GM23338 (cell line): Measurements from ENCODE around the gene CEACAM8. TPM values are rescaled to one million over a fixed set of nuclear protein-coding genes. Genes with fewer than 3 reads are reported as not detected.

Experiments
- ATAC-seq: fragments of 200-7000 bp; cut with Tn5 transposase; 3 replicates; pipeline ENCODE4 v1.9.1; 2020
- DNase-seq: peaks from one replicate; pipeline ENCODE4 v3.0.0-alpha.2; 2015; ENCODE audit warnings: low spot score
- H2AFZ ChIP-seq: fragments of 200-600 bp; sonication (generic); 2 replicates; pipeline ENCODE4 v1.8.0; 2016; ENCODE audit warnings: antibody characterized with exemption, mild to moderate bottlenecking, moderate library complexity
- H3F3A ChIP-seq: fragments of 200-600 bp; sonication (generic); replicated peaks from 2 replicates; pipeline ENCODE4 v1.8.0; 2017; ENCODE audit warnings: antibody characterized with exemption, mixed run types, low read depth
- H3K27ac ChIP-seq: fragments of 200-600 bp; sonication (generic); 2 replicates; pipeline ENCODE4 v1.6.1; 2016; ENCODE audit warnings: low read depth
- H3K27me3 ChIP-seq: fragments of 200-600 bp; sonication (generic); 2 replicates; pipeline ENCODE4 v1.8.0; 2016; ENCODE audit warnings: mild to moderate bottlenecking, mixed run types, moderate library complexity; ENCODE audit not compliant: insufficient read depth
- H3K36me3 ChIP-seq: fragments of 200-600 bp; sonication (generic); 2 replicates; pipeline ENCODE4 v1.8.0; 2016; ENCODE audit warnings: mild to moderate bottlenecking; ENCODE audit not compliant: insufficient read depth
- H3K4me1 ChIP-seq: fragments of 200-600 bp; sonication (generic); 2 replicates; pipeline ENCODE4 v1.8.0; 2016; ENCODE audit warnings: mild to moderate bottlenecking, moderate library complexity; ENCODE audit not compliant: insufficient read depth
- H3K4me2 ChIP-seq: fragments of 200-600 bp; sonication (generic); 2 replicates; pipeline ENCODE4 v1.7.1; 2017; ENCODE audit warnings: mixed run types
- H3K4me3 ChIP-seq: fragments of 200-600 bp; sonication (generic); 2 replicates; pipeline ENCODE4 v1.6.1; 2016; ENCODE audit warnings: mixed run types
- H3K79me2 ChIP-seq: fragments of 200-600 bp; sonication (generic); replicated peaks from 2 replicates; pipeline ENCODE4 v1.8.0; 2017; ENCODE audit warnings: mild to moderate bottlenecking; ENCODE audit not compliant: insufficient read depth
- H3K9me2 ChIP-seq: fragments of 200-600 bp; sonication (generic); 2 replicates; pipeline ENCODE4 v1.8.0; 2017; ENCODE audit not compliant: insufficient read depth
- H4K20me1 ChIP-seq: fragments of 200-600 bp; sonication (generic); replicated peaks from 2 replicates; pipeline ENCODE4 v1.8.0; 2017; ENCODE audit warnings: mild to moderate bottlenecking; ENCODE audit not compliant: insufficient read depth
- H3K27ac Mint-ChIP-seq: 2 replicates; pipeline ENCODE4 v1.8.0; 2020; ENCODE audit warnings: inconsistent platforms, mild to moderate bottlenecking, moderate library complexity, mixed read lengths
- H3K27me3 Mint-ChIP-seq: 3 replicates; pipeline ENCODE4 v1.8.0; 2022; ENCODE audit warnings: low read depth, mild to moderate bottlenecking, moderate library complexity, mixed read lengths, inconsistent platforms; ENCODE audit not compliant: insufficient read depth, poor library complexity
- H3K36me3 Mint-ChIP-seq: 3 replicates; pipeline ENCODE4 v1.8.0; 2021; ENCODE audit warnings: low read depth, mild to moderate bottlenecking, inconsistent platforms, moderate library complexity, mixed read lengths
- H3K4me1 Mint-ChIP-seq: 3 replicates; pipeline ENCODE4 v1.8.0; 2020; ENCODE audit warnings: mild to moderate bottlenecking, inconsistent platforms, mixed read lengths
- H3K4me3 Mint-ChIP-seq: 3 replicates; pipeline ENCODE4 v1.8.0; 2021; ENCODE audit warnings: moderate library complexity, mild to moderate bottlenecking, inconsistent platforms, mixed read lengths
- H3K9me3 Mint-ChIP-seq: 3 replicates; pipeline ENCODE4 v1.8.0; 2020; ENCODE audit warnings: moderate library complexity, mild to moderate bottlenecking, inconsistent platforms, mixed read lengths
- CREB1 ChIP-seq: fragments of 250-450 bp; sonication (Bioruptor Pico); IDR thresholded peaks from 2 replicates; pipeline ENCODE4 v1.5.0; 2020; ENCODE audit warnings: low read depth, mild to moderate bottlenecking, moderate library complexity
- EZH2 ChIP-seq: fragments of 200-600 bp; sonication (generic); IDR thresholded peaks from one replicate; pipeline ENCODE4 v1.8.0; 2017; ENCODE audit warnings: antibody characterized with exemption, mild to moderate bottlenecking, low read depth; ENCODE audit not compliant: unreplicated experiment
- EZH2phosphoT487 ChIP-seq: fragments of 200-600 bp; sonication (generic); IDR thresholded peaks from one replicate; pipeline ENCODE4 v1.8.1; 2018; ENCODE audit warnings: antibody characterized with exemption; ENCODE audit not compliant: unreplicated experiment
- JUNB ChIP-seq: IDR thresholded peaks from one replicate; pipeline ENCODE4 v1.6.1; 2016; ENCODE audit warnings: antibody characterized with exemption; ENCODE audit not compliant: unreplicated experiment
- NANOG ChIP-seq: IDR thresholded peaks from 2 replicates; pipeline ENCODE4 v1.6.1; 2016; ENCODE audit warnings: antibody characterized with exemption, borderline replicate concordance
- POLR2AphosphoS5 ChIP-seq: IDR thresholded peaks from 2 replicates; pipeline ENCODE4 v1.6.1; 2016; ENCODE audit warnings: antibody characterized with exemption, low read depth
- STAT1 ChIP-seq: IDR thresholded peaks from one replicate; pipeline ENCODE4 v1.6.1; 2016; ENCODE audit warnings: antibody characterized with exemption; ENCODE audit not compliant: unreplicated experiment
- ZNF114 ChIP-seq: fragments of 250-450 bp; sonication (Bioruptor Pico); IDR thresholded peaks from 2 replicates; pipeline ENCODE4 v1.5.0; 2020; ENCODE audit warnings: mild to moderate bottlenecking, moderate library complexity
- ZNF331 ChIP-seq: fragments of 250-450 bp; sonication (Bioruptor Pico); IDR thresholded peaks from 2 replicates; pipeline ENCODE4 v1.5.0; 2020; ENCODE audit warnings: low read depth, mild to moderate bottlenecking, moderate library complexity
- polyA plus RNA-seq: library from polyadenylated mRNA; unstranded; fragments of >200 nt; fragmentation: Nextera tagmentation; extraction: Ambion mirVana; gene quantifications from 2 replicates; pipeline ENCODE4 v1.2.1, GENCODE V29; 2016
- total RNA-seq: library from RNA; depleted of rRNA; stranded (reverse); fragments of >200 nt; shearing (Covaris generic); gene quantifications from 2 replicates; pipeline ENCODE4 v1.2.3, GENCODE V29; 2014
- TF ChIP-seq, protein P1 (sequence below): fragments of 250-450 bp; sonication (Bioruptor Pico); IDR thresholded peaks from 2 replicates; pipeline ENCODE4 v1.5.0; 2020; ENCODE audit warnings: mild to moderate bottlenecking, moderate library complexity
- TF ChIP-seq, protein P2 (sequence below): IDR thresholded peaks from one replicate; pipeline ENCODE4 v1.6.1; 2018; ENCODE audit warnings: antibody characterized with exemption; ENCODE audit not compliant: unreplicated experiment
- TF ChIP-seq, protein P3 (sequence below), 2 experiments: fragments of 200-600 bp in 1 of 2; sonication (generic) in 1 of 2; conservative IDR thresholded peaks; 2 replicates each; pipeline versions ENCODE4 v1.5.1 to v1.6.1; 2016 to 2017; ENCODE audit warnings: antibody characterized with exemption in 2 of 2, low read depth in 2 of 2, mild to moderate bottlenecking in 2 of 2, moderate library complexity in 1 of 2
- TF ChIP-seq, protein P4 (sequence below): IDR thresholded peaks from 2 replicates; pipeline ENCODE4 v1.6.1; 2016; ENCODE audit warnings: antibody characterized with exemption

Gene CEACAM8
- total and polyA plus RNA-seq, 2 experiments from 2014 or later: not detected

GRCh38 chr19:42619271-42619670 is 24.5 kb upstream of the CEACAM8 start (continued):
- TF ChIP-seq JUNB (no peak), ZNF331 (CRISPR knock-in tag) (no peak)

- Histone ChIP-seq H4K20me1 (no peaks in the 10 kb centered on the region), H3K4me3 (no peak overlapping the region), H3K27ac (no peak overlapping the region), H3K27me3 (no peaks in the 10 kb centered on the region), H3K36me3 (no peaks in the 10 kb centered on the region), H3K4me2 (no peak overlapping the region), H2AFZ (no peak overlapping the region), H3F3A (no peaks in the 10 kb centered on the region), H3K9me2 (no peaks in the 10 kb centered on the region; the same call in 1 of the 2 replicates), H3K79me2 (no peaks in the 10 kb centered on the region), H3K4me1 (no peaks in the 10 kb centered on the region)
- ATAC-seq (no peak), DNase-seq (no peak)
- peaks cover 5% of the 10 kb centered on the region; the same call in 2 of the 3 replicates for H3K36me3 Mint-ChIP-seq
- H3K9me3 Mint-ChIP-seq: peaks cover 46% of the 10 kb centered on the region
- no peaks in the 10 kb centered on the region for H3K27me3 Mint-ChIP-seq
- TF ChIP-seq ZNF114 (no peak), NANOG (no peak), POLR2AphosphoS5 (no peak), EZH2phosphoT487 (no peak), STAT1 (no peak), ZNF331 (CRISPR knock-in tag) (no peak), JUNB (no peak), EZH2 (no peak), CREB1 (CRISPR knock-in tag) (no peak)
- TF ChIP-seq, protein P1, sequence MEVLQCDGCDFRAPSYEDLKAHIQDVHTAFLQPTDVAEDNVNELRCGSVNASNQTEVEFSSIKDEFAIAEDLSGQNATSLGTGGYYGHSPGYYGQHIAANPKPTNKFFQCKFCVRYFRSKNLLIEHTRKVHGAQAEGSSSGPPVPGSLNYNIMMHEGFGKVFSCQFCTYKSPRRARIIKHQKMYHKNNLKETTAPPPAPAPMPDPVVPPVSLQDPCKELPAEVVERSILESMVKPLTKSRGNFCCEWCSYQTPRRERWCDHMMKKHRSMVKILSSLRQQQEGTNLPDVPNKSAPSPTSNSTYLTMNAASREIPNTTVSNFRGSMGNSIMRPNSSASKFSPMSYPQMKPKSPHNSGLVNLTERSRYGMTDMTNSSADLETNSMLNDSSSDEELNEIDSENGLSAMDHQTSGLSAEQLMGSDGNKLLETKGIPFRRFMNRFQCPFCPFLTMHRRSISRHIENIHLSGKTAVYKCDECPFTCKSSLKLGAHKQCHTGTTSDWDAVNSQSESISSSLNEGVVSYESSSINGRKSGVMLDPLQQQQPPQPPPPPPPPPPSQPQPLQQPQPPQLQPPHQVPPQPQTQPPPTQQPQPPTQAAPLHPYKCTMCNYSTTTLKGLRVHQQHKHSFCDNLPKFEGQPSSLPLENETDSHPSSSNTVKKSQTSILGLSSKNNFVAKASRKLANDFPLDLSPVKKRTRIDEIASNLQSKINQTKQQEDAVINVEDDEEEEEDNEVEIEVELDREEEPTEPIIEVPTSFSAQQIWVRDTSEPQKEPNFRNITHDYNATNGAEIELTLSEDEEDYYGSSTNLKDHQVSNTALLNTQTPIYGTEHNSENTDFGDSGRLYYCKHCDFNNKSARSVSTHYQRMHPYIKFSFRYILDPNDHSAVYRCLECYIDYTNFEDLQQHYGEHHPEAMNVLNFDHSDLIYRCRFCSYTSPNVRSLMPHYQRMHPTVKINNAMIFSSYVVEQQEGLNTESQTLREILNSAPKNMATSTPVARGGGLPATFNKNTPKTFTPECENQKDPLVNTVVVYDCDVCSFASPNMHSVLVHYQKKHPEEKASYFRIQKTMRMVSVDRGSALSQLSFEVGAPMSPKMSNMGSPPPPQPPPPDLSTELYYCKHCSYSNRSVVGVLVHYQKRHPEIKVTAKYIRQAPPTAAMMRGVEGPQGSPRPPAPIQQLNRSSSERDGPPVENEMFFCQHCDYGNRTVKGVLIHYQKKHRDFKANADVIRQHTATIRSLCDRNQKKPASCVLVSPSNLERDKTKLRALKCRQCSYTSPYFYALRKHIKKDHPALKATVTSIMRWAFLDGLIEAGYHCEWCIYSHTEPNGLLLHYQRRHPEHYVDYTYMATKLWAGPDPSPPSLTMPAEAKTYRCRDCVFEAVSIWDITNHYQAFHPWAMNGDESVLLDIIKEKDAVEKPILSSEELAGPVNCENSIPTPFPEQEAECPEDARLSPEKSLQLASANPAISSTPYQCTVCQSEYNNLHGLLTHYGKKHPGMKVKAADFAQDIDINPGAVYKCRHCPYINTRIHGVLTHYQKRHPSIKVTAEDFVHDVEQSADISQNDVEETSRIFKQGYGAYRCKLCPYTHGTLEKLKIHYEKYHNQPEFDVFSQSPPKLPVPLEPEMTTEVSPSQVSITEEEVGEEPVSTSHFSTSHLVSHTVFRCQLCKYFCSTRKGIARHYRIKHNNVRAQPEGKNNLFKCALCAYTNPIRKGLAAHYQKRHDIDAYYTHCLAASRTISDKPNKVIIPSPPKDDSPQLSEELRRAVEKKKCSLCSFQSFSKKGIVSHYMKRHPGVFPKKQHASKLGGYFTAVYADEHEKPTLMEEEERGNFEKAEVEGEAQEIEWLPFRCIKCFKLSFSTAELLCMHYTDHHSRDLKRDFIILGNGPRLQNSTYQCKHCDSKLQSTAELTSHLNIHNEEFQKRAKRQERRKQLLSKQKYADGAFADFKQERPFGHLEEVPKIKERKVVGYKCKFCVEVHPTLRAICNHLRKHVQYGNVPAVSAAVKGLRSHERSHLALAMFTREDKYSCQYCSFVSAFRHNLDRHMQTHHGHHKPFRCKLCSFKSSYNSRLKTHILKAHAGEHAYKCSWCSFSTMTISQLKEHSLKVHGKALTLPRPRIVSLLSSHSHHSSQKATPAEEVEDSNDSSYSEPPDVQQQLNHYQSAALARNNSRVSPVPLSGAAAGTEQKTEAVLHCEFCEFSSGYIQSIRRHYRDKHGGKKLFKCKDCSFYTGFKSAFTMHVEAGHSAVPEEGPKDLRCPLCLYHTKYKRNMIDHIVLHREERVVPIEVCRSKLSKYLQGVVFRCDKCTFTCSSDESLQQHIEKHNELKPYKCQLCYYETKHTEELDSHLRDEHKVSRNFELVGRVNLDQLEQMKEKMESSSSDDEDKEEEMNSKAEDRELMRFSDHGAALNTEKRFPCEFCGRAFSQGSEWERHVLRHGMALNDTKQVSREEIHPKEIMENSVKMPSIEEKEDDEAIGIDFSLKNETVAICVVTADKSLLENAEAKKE (CRISPR knock-in tag): no peak
- TF ChIP-seq, protein P2, sequence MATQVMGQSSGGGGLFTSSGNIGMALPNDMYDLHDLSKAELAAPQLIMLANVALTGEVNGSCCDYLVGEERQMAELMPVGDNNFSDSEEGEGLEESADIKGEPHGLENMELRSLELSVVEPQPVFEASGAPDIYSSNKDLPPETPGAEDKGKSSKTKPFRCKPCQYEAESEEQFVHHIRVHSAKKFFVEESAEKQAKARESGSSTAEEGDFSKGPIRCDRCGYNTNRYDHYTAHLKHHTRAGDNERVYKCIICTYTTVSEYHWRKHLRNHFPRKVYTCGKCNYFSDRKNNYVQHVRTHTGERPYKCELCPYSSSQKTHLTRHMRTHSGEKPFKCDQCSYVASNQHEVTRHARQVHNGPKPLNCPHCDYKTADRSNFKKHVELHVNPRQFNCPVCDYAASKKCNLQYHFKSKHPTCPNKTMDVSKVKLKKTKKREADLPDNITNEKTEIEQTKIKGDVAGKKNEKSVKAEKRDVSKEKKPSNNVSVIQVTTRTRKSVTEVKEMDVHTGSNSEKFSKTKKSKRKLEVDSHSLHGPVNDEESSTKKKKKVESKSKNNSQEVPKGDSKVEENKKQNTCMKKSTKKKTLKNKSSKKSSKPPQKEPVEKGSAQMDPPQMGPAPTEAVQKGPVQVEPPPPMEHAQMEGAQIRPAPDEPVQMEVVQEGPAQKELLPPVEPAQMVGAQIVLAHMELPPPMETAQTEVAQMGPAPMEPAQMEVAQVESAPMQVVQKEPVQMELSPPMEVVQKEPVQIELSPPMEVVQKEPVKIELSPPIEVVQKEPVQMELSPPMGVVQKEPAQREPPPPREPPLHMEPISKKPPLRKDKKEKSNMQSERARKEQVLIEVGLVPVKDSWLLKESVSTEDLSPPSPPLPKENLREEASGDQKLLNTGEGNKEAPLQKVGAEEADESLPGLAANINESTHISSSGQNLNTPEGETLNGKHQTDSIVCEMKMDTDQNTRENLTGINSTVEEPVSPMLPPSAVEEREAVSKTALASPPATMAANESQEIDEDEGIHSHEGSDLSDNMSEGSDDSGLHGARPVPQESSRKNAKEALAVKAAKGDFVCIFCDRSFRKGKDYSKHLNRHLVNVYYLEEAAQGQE: no peak
- TF ChIP-seq, protein P3, sequence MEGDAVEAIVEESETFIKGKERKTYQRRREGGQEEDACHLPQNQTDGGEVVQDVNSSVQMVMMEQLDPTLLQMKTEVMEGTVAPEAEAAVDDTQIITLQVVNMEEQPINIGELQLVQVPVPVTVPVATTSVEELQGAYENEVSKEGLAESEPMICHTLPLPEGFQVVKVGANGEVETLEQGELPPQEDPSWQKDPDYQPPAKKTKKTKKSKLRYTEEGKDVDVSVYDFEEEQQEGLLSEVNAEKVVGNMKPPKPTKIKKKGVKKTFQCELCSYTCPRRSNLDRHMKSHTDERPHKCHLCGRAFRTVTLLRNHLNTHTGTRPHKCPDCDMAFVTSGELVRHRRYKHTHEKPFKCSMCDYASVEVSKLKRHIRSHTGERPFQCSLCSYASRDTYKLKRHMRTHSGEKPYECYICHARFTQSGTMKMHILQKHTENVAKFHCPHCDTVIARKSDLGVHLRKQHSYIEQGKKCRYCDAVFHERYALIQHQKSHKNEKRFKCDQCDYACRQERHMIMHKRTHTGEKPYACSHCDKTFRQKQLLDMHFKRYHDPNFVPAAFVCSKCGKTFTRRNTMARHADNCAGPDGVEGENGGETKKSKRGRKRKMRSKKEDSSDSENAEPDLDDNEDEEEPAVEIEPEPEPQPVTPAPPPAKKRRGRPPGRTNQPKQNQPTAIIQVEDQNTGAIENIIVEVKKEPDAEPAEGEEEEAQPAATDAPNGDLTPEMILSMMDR (conservative IDR thresholded peaks at IDR 0.05; ENCODE audit: low read depth in 2 of 2): no peak
- TF ChIP-seq, protein P4, sequence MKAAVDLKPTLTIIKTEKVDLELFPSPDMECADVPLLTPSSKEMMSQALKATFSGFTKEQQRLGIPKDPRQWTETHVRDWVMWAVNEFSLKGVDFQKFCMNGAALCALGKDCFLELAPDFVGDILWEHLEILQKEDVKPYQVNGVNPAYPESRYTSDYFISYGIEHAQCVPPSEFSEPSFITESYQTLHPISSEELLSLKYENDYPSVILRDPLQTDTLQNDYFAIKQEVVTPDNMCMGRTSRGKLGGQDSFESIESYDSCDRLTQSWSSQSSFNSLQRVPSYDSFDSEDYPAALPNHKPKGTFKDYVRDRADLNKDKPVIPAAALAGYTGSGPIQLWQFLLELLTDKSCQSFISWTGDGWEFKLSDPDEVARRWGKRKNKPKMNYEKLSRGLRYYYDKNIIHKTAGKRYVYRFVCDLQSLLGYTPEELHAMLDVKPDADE: no peak
- no peak overlapping the region for H3K4me3 Mint-ChIP-seq
- no peaks in the 10 kb centered on the region for H3K4me1 Mint-ChIP-seq
- H3K27ac Mint-ChIP-seq: no peak overlapping the region
Measured at GRCh38 chr19:42613666-42614065, 18.9 kb upstream of the CEACAM8 start.
